Small intestine (tissue), 7 donors: Measurements from ENCODE around the gene SUGCT. TPM values are rescaled to one million over a fixed set of nuclear protein-coding genes. Genes with fewer than 3 reads are reported as not detected.

ENCODE experiments used
- DNase-seq, 2 donors: peaks; one replicate each; pipeline versions ENCODE4 v3.0.0 to v3.0.0-alpha.2; 2013
- FAIRE-seq: peaks from 2 replicates; lab custom pipeline; 2012; peaks lifted over from hg19 to GRCh38; lab: Jason Lieb, UNC
- H3K27ac ChIP-seq, 3 donors: one replicate each; pipeline ENCODE4 v1.5.1; 2013; ENCODE audit warnings: low read length in 2 of 3, mild to moderate bottlenecking in 2 of 3, control low read depth in 1 of 3, inconsistent platforms in 1 of 3, low read depth in 1 of 3, moderate library complexity in 1 of 3
- H3K27me3 ChIP-seq, 3 donors: one replicate each; pipeline ENCODE4 v1.6.1; 2013; ENCODE audit warnings: low read length in 3 of 3, inconsistent platforms in 1 of 3; ENCODE audit not compliant: control insufficient read depth in 3 of 3, insufficient read depth in 3 of 3
- H3K36me3 ChIP-seq, 3 donors: one replicate each; pipeline ENCODE4 v1.6.1; 2013; ENCODE audit warnings: low read length in 3 of 3, inconsistent platforms in 1 of 3, low read depth in 1 of 3, mild to moderate bottlenecking in 1 of 3, moderate library complexity in 1 of 3; ENCODE audit not compliant: control insufficient read depth in 3 of 3, insufficient read depth in 2 of 3
- H3K4me1 ChIP-seq, 3 donors: one replicate each; pipeline ENCODE4 v1.6.1; 2013; ENCODE audit warnings: low read length in 2 of 3, inconsistent platforms in 1 of 3, low read depth in 1 of 3, mild to moderate bottlenecking in 1 of 3, moderate library complexity in 1 of 3; ENCODE audit not compliant: control insufficient read depth in 3 of 3, insufficient read depth in 2 of 3
- H3K4me3 ChIP-seq, 3 donors: one replicate each; pipeline ENCODE4 v1.5.1; 2013; ENCODE audit warnings: low read length in 3 of 3, control low read depth in 1 of 3, inconsistent platforms in 1 of 3, low read depth in 1 of 3, mild to moderate bottlenecking in 1 of 3, moderate library complexity in 1 of 3
- H3K9me3 ChIP-seq, 2 donors: one replicate each; pipeline ENCODE4 v1.6.1; 2013; ENCODE audit warnings: low read depth in 1 of 2, low read length in 1 of 2; ENCODE audit not compliant: control insufficient read depth in 2 of 2, insufficient read depth in 1 of 2
- WGBS, 3 donors: extraction: QIAGEN DNeasy Blood & Tissue Kit; methylation state at CpG; one replicate each; pipeline ENCODE4 v1.1.7; 2013; 5-methylcytosine and 5-hydroxymethylcytosine counted together
- polyA plus RNA-seq, 4 donors: library from polyadenylated mRNA; stranded (reverse) in 3 of 4; unstranded in 1 of 4; fragments of 200-250 nt in 3 of 4; fragments of 120-200 nt in 1 of 4; gene quantifications; one replicate each; pipeline versions ENCODE4 v1.2.1 to v1.2.3, GENCODE V29; 2013
- donor health status: healthy with polysubstance abuse.
- donor health status: control.
- donor health status: control.
- donor health status: Bipolar disorder and iron deficiency.
- donor health status: healthy.

The SUGCT gene
- polyA plus RNA-seq, 4 donors, result 0.54 to 26.9 (median 2.5) TPM

- 83 to 89% (median 84%) methylated on average over 9 of the region's 9 CpGs for WGBS, 3 donors
- no peaks in the 10 kb centered on the region for H3K9me3 ChIP-seq
- H3K4me3 ChIP-seq, result no peak overlapping the region
- H3K27ac ChIP-seq, result no peak overlapping the region
- DNase-seq (no peak), FAIRE-seq (no peak)
- H3K4me1 ChIP-seq, result no peaks in the 10 kb centered on the region
- no peaks in the 10 kb centered on the region for H3K27me3 ChIP-seq
- H3K36me3 ChIP-seq, result no peaks in the 10 kb centered on the region
Observed at GRCh38 chr7:40726559-40726958, 591.8 kb downstream of the SUGCT start.

GRCh38 chr7:40733114-40733513 lies 598.3 kb downstream of the SUGCT start:
- no peak for FAIRE-seq
- DNase-seq, result no peak
- H3K4me1 ChIP-seq, result no peaks in the 10 kb centered on the region

GRCh38 chr7:40733578-40733977 lies 598.8 kb downstream of the SUGCT start:
- Histone ChIP-seq H3K27me3 (no peaks in the 10 kb centered on the region), H3K4me1 (no peaks in the 10 kb centered on the region), H3K9me3 (no peaks in the 10 kb centered on the region), H3K27ac (no peak overlapping the region), H3K4me3 (no peak overlapping the region), H3K36me3 (no peaks in the 10 kb centered on the region)
- DNase-seq, result no peak
- FAIRE-seq, result no peak
- WGBS, 3 donors, result 36 to 47% (median 44%) methylated on average over 5 of the region's 5 CpGs

More at GRCh38 chr7:40733114-40733513, 598.3 kb downstream of the SUGCT start:
- H3K27ac ChIP-seq, result no peak overlapping the region
- no peaks in the 10 kb centered on the region for H3K9me3 ChIP-seq
- no peaks in the 10 kb centered on the region for H3K27me3 ChIP-seq
- no peaks in the 10 kb centered on the region for H3K36me3 ChIP-seq
- no peak overlapping the region for H3K4me3 ChIP-seq

GRCh38 chr7:40739257-40739656 lies 604.5 kb downstream of the SUGCT start:
- no peaks in the 10 kb centered on the region for H3K36me3 ChIP-seq
- DNase-seq, result no peak
- no peak for FAIRE-seq

GRCh38 chr7:40742270-40742669 lies 607.5 kb downstream of the SUGCT start:
- no peaks in the 10 kb centered on the region for H3K36me3 ChIP-seq
- whole genome bisulfite sequencing, 3 donors, result 80 to 89% (median 83%) methylated on average over 7 of the region's 7 CpGs
- DNase-seq (no peak), FAIRE-seq (no peak)
- H3K4me1 ChIP-seq, result no peaks in the 10 kb centered on the region
- no peak overlapping the region for H3K4me3 ChIP-seq
- no peak overlapping the region for H3K27ac ChIP-seq
- no peaks in the 10 kb centered on the region for H3K27me3 ChIP-seq
- peaks cover 0 to 3% of the 10 kb centered on the region in 2 donors for H3K9me3 ChIP-seq

More at GRCh38 chr7:40739257-40739656, 604.5 kb downstream of the SUGCT start:
- no peaks in the 10 kb centered on the region for H3K27me3 ChIP-seq
- H3K27ac ChIP-seq, result no peak overlapping the region
- WGBS, 3 donors, result 90 to 96% (median 95%) methylated on average over 2 of the region's 2 CpGs
- no peak overlapping the region for H3K4me3 ChIP-seq
- H3K4me1 ChIP-seq, result no peaks in the 10 kb centered on the region
- H3K9me3 ChIP-seq, result peaks cover 0 to 3% of the 10 kb centered on the region in 2 donors

GRCh38 chr7:40746841-40747556 lies 612.2 kb downstream of the SUGCT start:
- DNase-seq (no peak), FAIRE-seq (no peak)
- Histone ChIP-seq H3K4me3 (no peak overlapping the region), H3K27ac (no peak overlapping the region), H3K36me3 (no peaks in the 10 kb centered on the region), H3K4me1 (no peaks in the 10 kb centered on the region), H3K27me3 (no peaks in the 10 kb centered on the region), H3K9me3 (no peaks in the 10 kb centered on the region)
- 71 to 75% (median 74%) methylated on average over 12 of the region's 12 CpGs for WGBS, 3 donors

- no peaks in the 10 kb centered on the region for H3K9me3 ChIP-seq
- no peak overlapping the region for H3K27ac ChIP-seq
- DNase-seq (no peak), FAIRE-seq (no peak)
- H3K4me3 ChIP-seq, result no peak overlapping the region
- 62 to 78% (median 62%) methylated on average over 2 of the region's 2 CpGs for WGBS, 3 donors
- no peaks in the 10 kb centered on the region for H3K36me3 ChIP-seq
- no peaks in the 10 kb centered on the region for H3K27me3 ChIP-seq
- H3K4me1 ChIP-seq, result no peaks in the 10 kb centered on the region
Observed at GRCh38 chr7:40747856-40748255, 613.1 kb downstream of the SUGCT start.

GRCh38 chr7:40749877-40750276 lies 615.1 kb downstream of the SUGCT start:
- Histone ChIP-seq H3K9me3 (no peaks in the 10 kb centered on the region), H3K36me3 (no peaks in the 10 kb centered on the region), H3K27me3 (no peaks in the 10 kb centered on the region), H3K4me3 (no peak overlapping the region), H3K27ac (no peak overlapping the region), H3K4me1 (no peaks in the 10 kb centered on the region)
- FAIRE-seq, result no peak
- WGBS, 3 donors, result 84 to 92% (median 90%) methylated on average over 5 of the region's 5 CpGs
- no peak for DNase-seq

- FAIRE-seq, result no peak
Observed at GRCh38 chr7:40753455-40753854, 618.6 kb downstream of the SUGCT start.

More at GRCh38 chr7:40753455-40753854, 618.6 kb downstream of the SUGCT start:
- 54 to 56% (median 54%) methylated on average over 2 of the region's 2 CpGs for WGBS, 3 donors
- Histone ChIP-seq H3K36me3 (no peaks in the 10 kb centered on the region), H3K9me3 (no peaks in the 10 kb centered on the region), H3K27ac (no peak overlapping the region), H3K27me3 (no peaks in the 10 kb centered on the region), H3K4me3 (no peak overlapping the region), H3K4me1 (no peaks in the 10 kb centered on the region)
- no peak for DNase-seq
